ENCODE measurements around the gene CCDC8.
"Not testable (repeated sequence)": the region's sequence is repeated elsewhere in the genome, so short reads cannot be mapped to it uniquely, and the experiment has no call there.

CCDC8 gene

GRCh38 chr19:46413262-46414031 lies at the start of gene CCDC8:
CCDC8 (minus strand) TSS chr19:46413564; CDS start chr19:46412810, 754 bp downstream.
- no peak for DNase-seq (ENCODE audit: low spot score)

GRCh38 chr19:46461537-46461936 lies 48.2 kb upstream of the CCDC8 start:
- no peak for DNase-seq (ENCODE audit: low spot score)

GRCh38 chr19:46460981-46461380 lies 47.6 kb upstream of the CCDC8 start:
- DNase-seq (ENCODE audit: low spot score): no peak

- DNase-seq (ENCODE audit: low spot score): no peak
Measured at GRCh38 chr19:46460055-46460454, 46.7 kb upstream of the CCDC8 start.

GRCh38 chr19:46456930-46457329 lies 43.6 kb upstream of the CCDC8 start:
- DNase-seq (ENCODE audit: low spot score): no peak

GRCh38 chr19:46454244-46454643 lies 40.9 kb upstream of the CCDC8 start:
- no peak for DNase-seq (ENCODE audit: low spot score)

GRCh38 chr19:46453661-46454060 lies 40.3 kb upstream of the CCDC8 start:
- no peak for DNase-seq (ENCODE audit: low spot score)

- no peak for DNase-seq (ENCODE audit: low spot score)
Measured at GRCh38 chr19:46452186-46452585, 38.8 kb upstream of the CCDC8 start.

GRCh38 chr19:46451352-46451751 lies 38.0 kb upstream of the CCDC8 start:
- no peak for DNase-seq (ENCODE audit: low spot score)

- no peak for DNase-seq (ENCODE audit: low spot score)
Measured at GRCh38 chr19:46450737-46451136, 37.4 kb upstream of the CCDC8 start.

- no peak for DNase-seq (ENCODE audit: low spot score)
Measured at GRCh38 chr19:46449228-46449627, 35.9 kb upstream of the CCDC8 start.

GRCh38 chr19:46448601-46449000 lies 35.2 kb upstream of the CCDC8 start:
- no peak for DNase-seq (ENCODE audit: low spot score)

- DNase-seq (ENCODE audit: low spot score): no peak
Measured at GRCh38 chr19:46447824-46448223, 34.5 kb upstream of the CCDC8 start.

- no peak for DNase-seq (ENCODE audit: low spot score)
Measured at GRCh38 chr19:46447006-46447405, 33.6 kb upstream of the CCDC8 start.

- DNase-seq (ENCODE audit: low spot score): no peak
Measured at GRCh38 chr19:46446021-46446420, 32.7 kb upstream of the CCDC8 start.

- DNase-seq (ENCODE audit: low spot score): no peak
Measured at GRCh38 chr19:46442808-46443450, 29.6 kb upstream of the CCDC8 start.

- no peak for DNase-seq (ENCODE audit: low spot score)
Measured at GRCh38 chr19:46441866-46442265, 28.5 kb upstream of the CCDC8 start.

- DNase-seq (ENCODE audit: low spot score): not testable (repeated sequence)
Measured at GRCh38 chr19:46435689-46436088, 22.3 kb upstream of the CCDC8 start.

- no peak for DNase-seq (ENCODE audit: low spot score)
Measured at GRCh38 chr19:46435009-46435408, 21.6 kb upstream of the CCDC8 start.

GRCh38 chr19:46433470-46433869 lies 20.1 kb upstream of the CCDC8 start:
- not testable (repeated sequence) for DNase-seq (ENCODE audit: low spot score)

- DNase-seq (ENCODE audit: low spot score): no peak
Measured at GRCh38 chr19:46431824-46432223, 18.5 kb upstream of the CCDC8 start.

GRCh38 chr19:46429999-46430398 lies 16.6 kb upstream of the CCDC8 start:
- no peak for DNase-seq (ENCODE audit: low spot score)

GRCh38 chr19:46428239-46429135 lies 15.1 kb upstream of the CCDC8 start, which contains the start of gene PNMA8C:
PNMA8C (minus strand) TSS chr19:46428936; CDS start chr19:46428359, 577 bp downstream.
- peak; percentile 67 for DNase-seq (ENCODE audit: low spot score)
